Hematopoietic multipotent progenitor cell treated with erythropoietin and hydrocortisone succinate and interleukin-3 and kit ligand, for 15 days (in vitro differentiated cells): ENCODE data around the gene KRT38.
"Not testable (repeated sequence)": the region's sequence is repeated elsewhere in the genome, so short reads cannot be mapped to it uniquely, and the experiment has no call there.

Experiments
- DNase-seq: peaks from one replicate; pipeline ENCODE4 v3.0.0-alpha.2; 2015; ENCODE audit warnings: low spot score

KRT38 gene

GRCh38 chr17:41421116-41421515 lies 19.7 kb downstream of the KRT38 start:
- no peak for DNase-seq

DNA sequence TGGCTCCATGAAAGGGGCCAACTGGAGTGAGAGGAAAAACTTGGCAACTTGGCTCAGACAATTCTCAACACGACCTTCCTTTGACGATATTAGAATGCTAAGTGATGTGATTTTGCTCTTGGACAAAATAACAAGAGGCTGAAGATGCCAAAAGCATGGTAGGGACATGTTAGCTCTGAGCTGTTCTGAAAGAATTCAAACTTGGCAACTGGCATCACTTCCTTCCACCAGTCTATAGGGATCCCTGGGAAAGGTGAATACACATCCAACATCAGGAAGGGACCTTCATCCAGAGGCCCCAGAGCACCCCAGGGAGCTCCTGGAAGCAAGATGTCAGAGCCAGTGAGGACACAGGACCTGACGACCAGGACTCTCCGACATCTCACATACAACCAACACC lies 20.6 kb downstream of the KRT38 start:
- no peak for DNase-seq

- no peak for DNase-seq
Measured at GRCh38 chr17:41419716-41420115, 21.1 kb downstream of the KRT38 start.

DNA sequence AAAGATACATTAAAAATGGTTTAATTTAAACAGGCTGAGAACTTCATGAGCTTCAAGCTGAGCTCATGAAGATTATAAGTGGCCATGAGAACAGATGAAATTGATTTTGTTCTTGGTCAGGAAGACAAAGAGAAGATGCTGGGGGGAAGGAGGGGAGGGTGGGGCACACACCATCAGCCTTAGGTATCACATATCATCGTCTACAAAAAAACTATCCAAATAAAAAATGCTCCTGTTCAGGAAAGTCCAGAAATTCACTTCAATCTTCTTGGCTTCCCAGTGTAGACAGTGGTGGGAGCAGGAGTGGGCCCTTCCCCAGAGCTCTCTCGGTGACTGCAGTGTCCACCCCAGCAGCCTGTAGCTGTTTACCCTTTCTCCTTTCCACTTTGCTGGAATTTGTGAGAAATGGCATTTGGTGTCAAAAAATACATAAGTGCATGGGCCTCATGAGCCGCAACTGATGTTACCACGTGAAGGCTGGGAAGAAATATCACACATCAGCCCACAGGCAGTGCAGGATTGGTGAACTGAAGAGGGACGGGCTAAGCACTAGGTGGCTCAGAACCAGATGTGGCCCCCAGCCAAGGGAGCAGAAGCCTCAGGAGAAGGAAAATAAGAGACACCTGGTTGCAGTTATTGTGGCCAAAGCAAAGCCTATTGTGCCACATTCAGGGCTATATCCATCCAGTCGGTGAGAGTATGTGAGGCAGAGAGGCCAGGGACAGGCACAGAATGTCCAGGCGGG lies 22.5 kb downstream of the KRT38 start:
- no peak for DNase-seq

- no peak for DNase-seq
Measured at GRCh38 chr17:41417576-41418015, 23.2 kb downstream of the KRT38 start.

GRCh38 chr17:41417127-41417526 lies 23.7 kb downstream of the KRT38 start:
- no peak for DNase-seq

DNA sequence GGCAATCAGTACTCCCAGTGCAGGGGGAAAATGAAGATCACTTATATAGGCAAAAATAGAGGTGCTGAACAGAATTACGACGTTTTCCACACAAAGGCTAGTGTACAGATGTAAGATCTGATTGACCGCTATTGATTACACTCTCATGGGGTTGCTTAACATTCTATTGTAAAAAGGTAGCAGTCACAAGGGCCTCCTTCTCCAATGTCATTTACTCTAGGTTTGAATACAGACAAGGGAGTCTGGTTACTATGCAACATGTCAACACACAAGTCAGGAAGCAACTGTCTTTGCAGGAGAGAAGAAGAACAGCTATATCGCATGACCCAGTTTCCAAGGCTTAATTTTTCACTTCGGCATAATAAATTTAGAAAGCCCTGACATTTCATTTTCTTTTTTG lies 24.3 kb downstream of the KRT38 start:
- DNase-seq = no peak

DNA sequence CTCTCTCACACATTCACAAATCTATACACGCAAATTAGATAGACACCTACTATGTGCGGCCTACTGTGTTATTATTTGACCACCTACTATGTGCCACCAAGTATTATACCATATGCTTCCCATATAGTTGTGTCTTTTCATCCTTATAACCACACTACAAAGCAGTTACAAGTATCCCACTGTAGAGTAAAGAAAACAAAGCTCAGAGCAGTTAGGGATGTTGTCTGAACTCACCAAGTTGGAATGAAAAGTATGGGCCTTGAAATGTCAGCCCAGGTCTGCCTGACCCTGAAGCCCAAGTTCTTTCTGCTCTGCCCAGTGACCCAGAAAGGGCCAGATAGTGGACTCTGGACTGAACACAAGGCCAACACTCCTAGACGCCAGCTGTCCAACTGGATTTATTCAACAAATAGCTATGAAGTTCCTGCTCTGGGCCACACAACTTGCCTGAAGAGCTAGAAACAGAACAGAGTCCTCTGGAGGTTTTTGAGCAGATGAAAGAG lies 24.9 kb downstream of the KRT38 start:
- no peak for DNase-seq

GRCh38 chr17:41415411-41415810 lies 25.4 kb downstream of the KRT38 start:
- DNase-seq = no peak

- no peak for DNase-seq
Measured at GRCh38 chr17:41413982-41414381, 26.8 kb downstream of the KRT38 start.

GRCh38 chr17:41413353-41413957 lies 27.3 kb downstream of the KRT38 start:
- DNase-seq = no peak

GRCh38 chr17:41411072-41411840 lies 29.5 kb downstream of the KRT38 start:
- no peak for DNase-seq

GRCh38 chr17:41407226-41407625 lies 33.6 kb downstream of the KRT38 start:
- no peak for DNase-seq

DNA sequence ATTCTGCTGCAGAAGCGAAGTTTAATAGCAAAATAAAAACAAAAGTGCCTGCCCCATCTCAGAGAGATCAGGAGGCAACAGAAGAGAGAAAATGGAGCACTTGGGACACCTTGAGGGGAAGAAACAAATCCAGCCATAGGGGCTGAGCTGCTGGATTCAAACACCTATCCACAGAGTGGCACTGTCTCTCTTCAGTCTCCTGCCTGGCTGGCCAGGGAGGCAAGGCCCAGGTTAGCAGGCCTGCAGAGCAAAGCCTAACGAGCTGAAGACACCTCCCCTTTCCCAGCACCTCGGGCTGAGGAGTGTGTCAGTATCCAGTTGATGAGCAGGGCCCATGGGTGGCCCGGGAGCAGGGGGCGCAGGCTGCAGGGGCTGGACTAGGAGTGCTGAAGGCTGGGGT lies 34.6 kb downstream of the KRT38 start:
- no peak for DNase-seq

DNA sequence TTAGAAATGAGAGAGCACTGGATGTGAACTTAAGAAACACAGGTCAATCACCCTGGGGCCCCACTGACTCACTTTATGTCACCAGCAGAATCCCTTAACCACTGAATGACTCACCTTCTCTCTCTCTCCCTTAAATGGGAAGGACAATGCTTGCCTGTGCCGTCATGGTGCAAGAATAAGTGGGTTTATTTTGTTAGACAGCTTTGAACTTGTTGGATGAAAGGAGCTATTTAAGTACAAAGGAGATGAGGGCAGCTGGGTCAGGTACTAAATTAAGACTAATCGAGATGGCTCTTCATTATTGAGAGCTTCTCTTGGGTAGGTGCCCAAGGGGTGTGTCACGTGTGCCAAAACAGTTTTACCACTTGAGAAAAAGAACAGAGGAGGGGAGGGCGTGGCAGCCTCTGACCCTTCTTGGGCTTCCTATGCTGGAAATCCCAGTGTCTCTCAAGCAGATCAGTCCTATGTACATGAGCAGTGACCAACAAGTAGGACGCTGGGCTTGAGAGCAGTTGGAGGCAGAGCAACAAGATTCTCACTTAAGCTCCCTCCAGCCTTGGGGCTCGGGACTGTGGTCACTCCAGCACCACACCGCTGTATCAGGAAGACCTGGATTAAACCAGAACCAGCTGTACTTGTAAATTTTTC lies 36.6 kb downstream of the KRT38 start:
- DNase-seq = no peak

GRCh38 chr17:41403404-41404023 lies 37.3 kb downstream of the KRT38 start:
- DNase-seq = no peak

- no peak for DNase-seq
Measured at GRCh38 chr17:41402161-41402560, 38.6 kb downstream of the KRT38 start.

DNA sequence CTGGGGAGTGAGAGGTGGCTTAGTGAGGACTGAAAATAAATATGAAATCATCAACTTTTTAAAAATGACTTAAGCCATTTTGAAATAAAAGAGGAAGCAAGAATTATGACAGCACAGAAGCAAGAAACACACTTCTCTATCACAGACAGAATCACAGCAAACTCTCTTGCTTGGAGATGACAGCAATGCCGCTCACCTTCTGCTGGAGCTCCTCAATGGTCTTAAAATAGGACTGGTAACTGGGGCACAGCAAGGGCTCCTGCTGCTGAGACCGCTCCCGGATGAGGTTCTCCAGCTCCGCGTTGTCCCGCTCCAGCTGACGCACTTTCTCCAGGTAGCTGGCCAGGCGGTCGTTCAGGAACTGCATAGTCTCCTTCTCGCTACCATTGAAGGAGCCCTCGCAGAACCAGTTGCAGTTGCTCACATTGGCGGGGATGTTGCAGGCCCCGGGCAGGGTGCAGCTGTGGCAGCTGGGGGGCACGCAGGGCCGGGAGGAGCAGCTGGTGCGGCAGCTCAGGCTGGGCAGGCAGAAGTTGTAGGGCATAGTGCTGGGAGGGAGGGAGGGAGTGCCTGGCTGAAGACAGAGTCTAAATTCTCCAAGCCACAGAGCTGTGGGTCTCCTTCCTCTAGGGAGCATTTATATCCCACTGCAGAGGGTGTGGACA lies 43.7 kb downstream of the KRT38 start, which contains the start of gene KRT31:
TSS of gene KRT31 (minus strand) at position 613 of the 665 bp plus-strand sequence. CDS start at position 544, 69 bp downstream.
- DNase-seq = no peak

DNA sequence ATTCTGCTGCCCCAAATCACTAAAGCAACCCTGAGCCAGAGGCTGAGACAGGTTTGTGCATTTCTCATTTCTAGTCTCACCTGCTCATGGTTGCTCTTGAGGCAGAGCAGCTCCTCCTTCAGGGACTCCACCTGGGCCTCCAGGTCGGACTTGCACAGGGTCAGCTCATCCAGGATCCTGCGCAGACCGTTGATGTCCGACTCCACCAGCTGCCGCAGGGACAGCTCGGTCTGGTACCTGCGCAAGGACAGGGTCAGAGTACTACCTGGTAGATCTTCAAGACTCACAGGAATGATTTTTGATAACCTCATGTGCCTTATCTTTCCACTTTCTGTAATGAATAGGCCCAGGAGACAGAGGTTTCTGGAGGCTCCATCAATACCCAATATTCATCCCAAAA lies 44.4 kb downstream of the KRT38 start:
- no peak for DNase-seq

GRCh38 chr17:41395611-41396010 lies 45.2 kb downstream of the KRT38 start:
- no peak for DNase-seq

GRCh38 chr17:41395044-41395443 lies 45.7 kb downstream of the KRT38 start:
- DNase-seq = not testable (repeated sequence)
